Measurements from ENCODE around the gene MYH13. TPM values are rescaled to one million over a fixed set of nuclear protein-coding genes. Genes with fewer than 3 reads are reported as not detected.

MYH13 gene
- total and polyA plus RNA-seq, 10 of the 15 experiments (the other 5 are each of a cell fraction or from before 2014, with no cell fraction given), result 0.01 to 0.04 (median 0.03) TPM; not detected in 4

DNA sequence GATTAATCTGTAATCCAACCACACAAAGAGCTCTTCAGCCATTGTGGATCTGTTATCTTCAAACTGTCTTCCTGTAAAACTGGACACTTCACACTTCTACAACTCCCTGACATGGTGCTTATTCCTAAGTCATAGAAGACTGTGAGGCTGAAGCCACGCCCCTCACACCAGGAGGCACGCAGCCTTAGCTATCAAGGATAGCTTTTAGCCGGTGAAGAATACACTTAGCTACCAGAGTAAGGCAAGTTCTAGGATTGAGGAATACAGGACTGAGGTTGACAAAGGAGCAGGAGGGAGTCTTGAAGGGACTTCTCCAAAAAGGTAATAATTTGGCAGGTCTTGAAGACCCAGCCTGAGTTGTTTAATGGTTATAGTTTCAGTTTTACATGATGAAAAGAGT, 94.6 kb downstream of the MYH13 start (continued):
- TF ChIP-seq, protein P1, sequence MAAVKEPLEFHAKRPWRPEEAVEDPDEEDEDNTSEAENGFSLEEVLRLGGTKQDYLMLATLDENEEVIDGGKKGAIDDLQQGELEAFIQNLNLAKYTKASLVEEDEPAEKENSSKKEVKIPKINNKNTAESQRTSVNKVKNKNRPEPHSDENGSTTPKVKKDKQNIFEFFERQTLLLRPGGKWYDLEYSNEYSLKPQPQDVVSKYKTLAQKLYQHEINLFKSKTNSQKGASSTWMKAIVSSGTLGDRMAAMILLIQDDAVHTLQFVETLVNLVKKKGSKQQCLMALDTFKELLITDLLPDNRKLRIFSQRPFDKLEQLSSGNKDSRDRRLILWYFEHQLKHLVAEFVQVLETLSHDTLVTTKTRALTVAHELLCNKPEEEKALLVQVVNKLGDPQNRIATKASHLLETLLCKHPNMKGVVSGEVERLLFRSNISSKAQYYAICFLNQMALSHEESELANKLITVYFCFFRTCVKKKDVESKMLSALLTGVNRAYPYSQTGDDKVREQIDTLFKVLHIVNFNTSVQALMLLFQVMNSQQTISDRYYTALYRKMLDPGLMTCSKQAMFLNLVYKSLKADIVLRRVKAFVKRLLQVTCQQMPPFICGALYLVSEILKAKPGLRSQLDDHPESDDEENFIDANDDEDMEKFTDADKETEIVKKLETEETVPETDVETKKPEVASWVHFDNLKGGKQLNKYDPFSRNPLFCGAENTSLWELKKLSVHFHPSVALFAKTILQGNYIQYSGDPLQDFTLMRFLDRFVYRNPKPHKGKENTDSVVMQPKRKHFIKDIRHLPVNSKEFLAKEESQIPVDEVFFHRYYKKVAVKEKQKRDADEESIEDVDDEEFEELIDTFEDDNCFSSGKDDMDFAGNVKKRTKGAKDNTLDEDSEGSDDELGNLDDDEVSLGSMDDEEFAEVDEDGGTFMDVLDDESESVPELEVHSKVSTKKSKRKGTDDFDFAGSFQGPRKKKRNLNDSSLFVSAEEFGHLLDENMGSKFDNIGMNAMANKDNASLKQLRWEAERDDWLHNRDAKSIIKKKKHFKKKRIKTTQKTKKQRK (IDR thresholded peaks at IDR 0.05; ENCODE audit: low read depth, low read length), result no peak
- TF ChIP-seq ASH2L (IDR thresholded peaks at IDR 0.05; ENCODE audit: borderline replicate concordance, low read depth) (no peak), HCFC1 (IDR thresholded peaks at IDR 0.05; ENCODE audit: low read length) (no peak), KDM1A (IDR thresholded peaks at IDR 0.05; ENCODE audit: borderline replicate concordance) (no peak)

DNA sequence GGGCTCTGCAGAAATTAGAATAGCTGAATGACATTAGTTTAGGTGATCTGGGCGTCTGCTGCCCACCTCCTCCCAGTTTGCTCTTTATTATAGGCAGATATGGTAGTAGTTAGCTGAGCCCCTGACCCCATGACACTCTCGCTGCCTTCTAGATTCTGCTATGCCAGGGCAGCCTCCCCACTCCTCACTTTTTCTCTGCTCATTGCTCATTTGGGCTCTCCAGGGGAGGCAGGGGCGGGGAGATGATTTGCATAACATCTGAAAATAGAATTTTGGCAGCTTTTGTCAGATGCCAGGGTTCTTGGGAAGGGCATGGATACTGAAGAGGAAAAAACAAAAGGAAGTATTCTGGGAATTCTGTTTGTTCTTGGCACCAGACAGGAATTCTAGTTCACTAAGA, 96.4 kb downstream of the MYH13 start:
- WGBS (ENCODE audit: insufficient coverage, insufficient replicate concordance, low lambda C conversion rate, missing lambda C conversion rate), result 0% methylated on average over 3 of the region's 3 CpGs
- H3K4me2 ChIP-seq (ENCODE audit: control insufficient read depth, insufficient read depth), result no peak overlapping the region
- H3K9ac ChIP-seq (ENCODE audit: control insufficient read depth, insufficient read depth, low read length), result no peak overlapping the region
- FAIRE-seq (no peak), DNase-seq (ENCODE audit: low read depth, low spot score) (no peak), ATAC-seq (no peak; the same call in 2 of the 3 replicates)
- ChIA-PET RAD21 (ENCODE audit: unreplicated experiment) (no interaction called here), SMC1A (ENCODE audit: uncharacterized antibody, unreplicated experiment) (interaction anchor here (1.3 kb wide), 1 partner anchor 9 kb away, joined by 4 read pairs; no protein-coding TSS in a partner anchor), CTCF (no interaction called here), POLR2A (no interaction called here)
- no peaks in the 10 kb centered on the region for H3K27me3 ChIP-seq (replicated peaks in 1 of 2; ENCODE audit: control insufficient read depth in 2 of 2, insufficient read depth in 2 of 2, low read length in 1 of 2)
- no peak overlapping the region for H3K4me3 ChIP-seq
- H3K9me3 ChIP-seq (replicated peaks; ENCODE audit: control insufficient read depth, insufficient read depth, low read length), result no peaks in the 10 kb centered on the region
- H3K79me2 ChIP-seq (ENCODE audit: control insufficient read depth, insufficient read depth, low read length), result no peaks in the 10 kb centered on the region
- no TSS peak for BruUV-seq (replicated peaks)
- no peaks in the 10 kb centered on the region for H3K4me1 ChIP-seq (ENCODE audit: control insufficient read depth, insufficient read depth, low read length)
- no peaks in the 10 kb centered on the region for H4K20me1 ChIP-seq (ENCODE audit: control insufficient read depth, insufficient read depth)
- H2AFZ ChIP-seq (ENCODE audit: control insufficient read depth, low read depth, low read length), result no peak overlapping the region
- TF ChIP-seq TCF7 (IDR thresholded peaks at IDR 0.05; ENCODE audit: borderline replicate concordance) (no peak), BMI1 (IDR thresholded peaks at IDR 0.05; ENCODE audit: borderline replicate concordance) (no peak)
- no peak overlapping the region for H3K27ac ChIP-seq (ENCODE audit: control insufficient read depth, insufficient read depth)
- in situ Hi-C loops (cut with MboI) (no loop called here), intact Hi-C loops (cut with micrococcal nuclease; ENCODE audit: unreplicated experiment) (no loop called here)
- no peaks in the 10 kb centered on the region for H3K36me3 ChIP-seq (ENCODE audit: control insufficient read depth in 2 of 2, insufficient read depth in 2 of 2, low read length in 1 of 2)

Measured in GM12878 (cell line).